WTC11 (cell line): ENCODE measurements around the gene C2CD2.

Experiments used
- FOXK1 ChIP-seq: sonication (generic); formaldehyde crosslinking; IDR thresholded peaks from 2 replicates; pipeline ENCODE4 v1.8.0; 2022; ENCODE audit warnings: mild to moderate bottlenecking, moderate library complexity, missing genetic modification reagents
- NR2C2 ChIP-seq: sonication (generic); formaldehyde crosslinking; IDR thresholded peaks from 2 replicates; pipeline ENCODE4 v1.8.0; 2022; ENCODE audit warnings: mild to moderate bottlenecking, missing genetic modification reagents
- RELA ChIP-seq: sonication (generic); formaldehyde crosslinking; IDR thresholded peaks from 2 replicates; pipeline ENCODE4 v1.8.1; 2022; ENCODE audit warnings: missing genetic modification reagents, mild to moderate bottlenecking, borderline replicate concordance
- ZNF671 ChIP-seq: fragments of 250-450 bp; sonication (Bioruptor Pico); IDR thresholded peaks from 2 replicates; pipeline ENCODE4 v1.8.0; 2021; ENCODE audit warnings: mild to moderate bottlenecking
- TF ChIP-seq, protein P1 (sequence below): fragments of 200-600 bp; IDR thresholded peaks from 2 replicates; pipeline ENCODE4 v1.8.0; 2022; ENCODE audit warnings: antibody characterized with exemption
- TF ChIP-seq, protein P2 (sequence below): sonication (generic); formaldehyde crosslinking; IDR thresholded peaks from 2 replicates; pipeline ENCODE4 v1.8.1; 2023; ENCODE audit warnings: mild to moderate bottlenecking, missing genetic modification reagents
- TF ChIP-seq, protein P3 (sequence below): sonication (generic); formaldehyde crosslinking; IDR thresholded peaks from 2 replicates; pipeline ENCODE4 v1.8.1; 2023; ENCODE audit warnings: mild to moderate bottlenecking, missing genetic modification reagents, moderate library complexity
- TF ChIP-seq, protein P4 (sequence below): sonication (generic); formaldehyde crosslinking; conservative IDR thresholded peaks from 2 replicates; pipeline ENCODE4 v1.8.1; 2022; ENCODE audit warnings: mild to moderate bottlenecking, missing genetic modification reagents
- TF ChIP-seq, protein P5 (sequence below): sonication (generic); formaldehyde crosslinking; IDR thresholded peaks from 2 replicates; pipeline ENCODE4 v1.8.1; 2022; ENCODE audit warnings: mild to moderate bottlenecking, moderate library complexity, missing genetic modification reagents
- TF ChIP-seq, protein P6 (sequence below): sonication (generic); formaldehyde crosslinking; IDR thresholded peaks from 2 replicates; pipeline ENCODE4 v1.8.1; 2022; ENCODE audit warnings: low read depth, missing genetic modification reagents, borderline replicate concordance

DNA sequence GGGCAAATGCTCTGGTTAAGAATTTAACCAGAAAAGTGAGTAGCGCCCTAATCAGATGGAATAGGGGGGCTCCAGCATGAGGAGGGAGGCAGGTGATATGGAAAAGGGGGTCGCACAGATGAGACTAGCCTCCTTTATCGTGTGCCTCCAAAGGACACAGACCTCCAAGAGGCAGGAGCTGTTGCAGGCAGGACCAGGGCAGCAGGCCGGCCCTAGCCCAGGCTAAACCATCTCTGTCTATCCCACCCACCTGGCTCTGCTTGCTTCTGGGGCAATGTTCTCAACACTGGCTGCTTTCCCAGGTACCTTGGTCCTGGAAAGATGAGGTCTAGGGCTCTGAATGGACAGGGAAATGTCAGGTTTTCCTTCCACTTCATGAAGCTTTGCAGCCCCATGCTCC, 36.3 kb downstream of the C2CD2 start:
- no peak for TF ChIP-seq FOXK1 (CRISPR knock-in tag)
- TF ChIP-seq, protein P1, sequence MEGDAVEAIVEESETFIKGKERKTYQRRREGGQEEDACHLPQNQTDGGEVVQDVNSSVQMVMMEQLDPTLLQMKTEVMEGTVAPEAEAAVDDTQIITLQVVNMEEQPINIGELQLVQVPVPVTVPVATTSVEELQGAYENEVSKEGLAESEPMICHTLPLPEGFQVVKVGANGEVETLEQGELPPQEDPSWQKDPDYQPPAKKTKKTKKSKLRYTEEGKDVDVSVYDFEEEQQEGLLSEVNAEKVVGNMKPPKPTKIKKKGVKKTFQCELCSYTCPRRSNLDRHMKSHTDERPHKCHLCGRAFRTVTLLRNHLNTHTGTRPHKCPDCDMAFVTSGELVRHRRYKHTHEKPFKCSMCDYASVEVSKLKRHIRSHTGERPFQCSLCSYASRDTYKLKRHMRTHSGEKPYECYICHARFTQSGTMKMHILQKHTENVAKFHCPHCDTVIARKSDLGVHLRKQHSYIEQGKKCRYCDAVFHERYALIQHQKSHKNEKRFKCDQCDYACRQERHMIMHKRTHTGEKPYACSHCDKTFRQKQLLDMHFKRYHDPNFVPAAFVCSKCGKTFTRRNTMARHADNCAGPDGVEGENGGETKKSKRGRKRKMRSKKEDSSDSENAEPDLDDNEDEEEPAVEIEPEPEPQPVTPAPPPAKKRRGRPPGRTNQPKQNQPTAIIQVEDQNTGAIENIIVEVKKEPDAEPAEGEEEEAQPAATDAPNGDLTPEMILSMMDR = no peak
- TF ChIP-seq, protein P2, sequence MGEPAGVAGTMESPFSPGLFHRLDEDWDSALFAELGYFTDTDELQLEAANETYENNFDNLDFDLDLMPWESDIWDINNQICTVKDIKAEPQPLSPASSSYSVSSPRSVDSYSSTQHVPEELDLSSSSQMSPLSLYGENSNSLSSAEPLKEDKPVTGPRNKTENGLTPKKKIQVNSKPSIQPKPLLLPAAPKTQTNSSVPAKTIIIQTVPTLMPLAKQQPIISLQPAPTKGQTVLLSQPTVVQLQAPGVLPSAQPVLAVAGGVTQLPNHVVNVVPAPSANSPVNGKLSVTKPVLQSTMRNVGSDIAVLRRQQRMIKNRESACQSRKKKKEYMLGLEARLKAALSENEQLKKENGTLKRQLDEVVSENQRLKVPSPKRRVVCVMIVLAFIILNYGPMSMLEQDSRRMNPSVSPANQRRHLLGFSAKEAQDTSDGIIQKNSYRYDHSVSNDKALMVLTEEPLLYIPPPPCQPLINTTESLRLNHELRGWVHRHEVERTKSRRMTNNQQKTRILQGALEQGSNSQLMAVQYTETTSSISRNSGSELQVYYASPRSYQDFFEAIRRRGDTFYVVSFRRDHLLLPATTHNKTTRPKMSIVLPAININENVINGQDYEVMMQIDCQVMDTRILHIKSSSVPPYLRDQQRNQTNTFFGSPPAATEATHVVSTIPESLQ (CRISPR knock-in tag) = no peak
- TF ChIP-seq RELA = no peak
- TF ChIP-seq, protein P3, sequence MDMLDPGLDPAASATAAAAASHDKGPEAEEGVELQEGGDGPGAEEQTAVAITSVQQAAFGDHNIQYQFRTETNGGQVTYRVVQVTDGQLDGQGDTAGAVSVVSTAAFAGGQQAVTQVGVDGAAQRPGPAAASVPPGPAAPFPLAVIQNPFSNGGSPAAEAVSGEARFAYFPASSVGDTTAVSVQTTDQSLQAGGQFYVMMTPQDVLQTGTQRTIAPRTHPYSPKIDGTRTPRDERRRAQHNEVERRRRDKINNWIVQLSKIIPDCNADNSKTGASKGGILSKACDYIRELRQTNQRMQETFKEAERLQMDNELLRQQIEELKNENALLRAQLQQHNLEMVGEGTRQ (CRISPR knock-in tag) = no peak
- no peak for TF ChIP-seq ZNF671 (CRISPR knock-in tag)
- TF ChIP-seq, protein P4, sequence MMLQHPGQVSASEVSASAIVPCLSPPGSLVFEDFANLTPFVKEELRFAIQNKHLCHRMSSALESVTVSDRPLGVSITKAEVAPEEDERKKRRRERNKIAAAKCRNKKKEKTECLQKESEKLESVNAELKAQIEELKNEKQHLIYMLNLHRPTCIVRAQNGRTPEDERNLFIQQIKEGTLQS = no peak
- TF ChIP-seq, protein P5, sequence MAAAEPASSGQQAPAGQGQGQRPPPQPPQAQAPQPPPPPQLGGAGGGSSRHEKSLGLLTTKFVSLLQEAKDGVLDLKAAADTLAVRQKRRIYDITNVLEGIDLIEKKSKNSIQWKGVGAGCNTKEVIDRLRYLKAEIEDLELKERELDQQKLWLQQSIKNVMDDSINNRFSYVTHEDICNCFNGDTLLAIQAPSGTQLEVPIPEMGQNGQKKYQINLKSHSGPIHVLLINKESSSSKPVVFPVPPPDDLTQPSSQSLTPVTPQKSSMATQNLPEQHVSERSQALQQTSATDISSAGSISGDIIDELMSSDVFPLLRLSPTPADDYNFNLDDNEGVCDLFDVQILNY (CRISPR knock-in tag) = no peak
- TF ChIP-seq NR2C2 (CRISPR knock-in tag) = no peak
- TF ChIP-seq, protein P6, sequence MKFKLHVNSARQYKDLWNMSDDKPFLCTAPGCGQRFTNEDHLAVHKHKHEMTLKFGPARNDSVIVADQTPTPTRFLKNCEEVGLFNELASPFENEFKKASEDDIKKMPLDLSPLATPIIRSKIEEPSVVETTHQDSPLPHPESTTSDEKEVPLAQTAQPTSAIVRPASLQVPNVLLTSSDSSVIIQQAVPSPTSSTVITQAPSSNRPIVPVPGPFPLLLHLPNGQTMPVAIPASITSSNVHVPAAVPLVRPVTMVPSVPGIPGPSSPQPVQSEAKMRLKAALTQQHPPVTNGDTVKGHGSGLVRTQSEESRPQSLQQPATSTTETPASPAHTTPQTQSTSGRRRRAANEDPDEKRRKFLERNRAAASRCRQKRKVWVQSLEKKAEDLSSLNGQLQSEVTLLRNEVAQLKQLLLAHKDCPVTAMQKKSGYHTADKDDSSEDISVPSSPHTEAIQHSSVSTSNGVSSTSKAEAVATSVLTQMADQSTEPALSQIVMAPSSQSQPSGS (CRISPR knock-in tag) = no peak
